GM12873 (cell line): ENCODE results near the gene VSIG8.
A peak's percentile ranks its signal among the peaks of the same experiment; 100 is the strongest.

Source experiments
- TF ChIP-seq, protein P1 (sequence below): IDR thresholded peaks from 2 replicates; pipeline ENCODE4 v1.5.1; 2012; ENCODE audit warnings: low read depth, mild to moderate bottlenecking, moderate library complexity, low read length, control low read depth; ENCODE audit not compliant: insufficient read depth; ENCODE audit errors: missing control alignments

VSIG8 gene

GRCh38 chr1:159827549-159827948 is 34.9 kb downstream of the VSIG8 start:
- TF ChIP-seq, protein P1, sequence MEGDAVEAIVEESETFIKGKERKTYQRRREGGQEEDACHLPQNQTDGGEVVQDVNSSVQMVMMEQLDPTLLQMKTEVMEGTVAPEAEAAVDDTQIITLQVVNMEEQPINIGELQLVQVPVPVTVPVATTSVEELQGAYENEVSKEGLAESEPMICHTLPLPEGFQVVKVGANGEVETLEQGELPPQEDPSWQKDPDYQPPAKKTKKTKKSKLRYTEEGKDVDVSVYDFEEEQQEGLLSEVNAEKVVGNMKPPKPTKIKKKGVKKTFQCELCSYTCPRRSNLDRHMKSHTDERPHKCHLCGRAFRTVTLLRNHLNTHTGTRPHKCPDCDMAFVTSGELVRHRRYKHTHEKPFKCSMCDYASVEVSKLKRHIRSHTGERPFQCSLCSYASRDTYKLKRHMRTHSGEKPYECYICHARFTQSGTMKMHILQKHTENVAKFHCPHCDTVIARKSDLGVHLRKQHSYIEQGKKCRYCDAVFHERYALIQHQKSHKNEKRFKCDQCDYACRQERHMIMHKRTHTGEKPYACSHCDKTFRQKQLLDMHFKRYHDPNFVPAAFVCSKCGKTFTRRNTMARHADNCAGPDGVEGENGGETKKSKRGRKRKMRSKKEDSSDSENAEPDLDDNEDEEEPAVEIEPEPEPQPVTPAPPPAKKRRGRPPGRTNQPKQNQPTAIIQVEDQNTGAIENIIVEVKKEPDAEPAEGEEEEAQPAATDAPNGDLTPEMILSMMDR = no peak

- TF ChIP-seq, protein P1 = no peak
These were observed 35.4 kb downstream of the VSIG8 start for GRCh38 chr1:159827102-159827490.

GRCh38 chr1:159826441-159827101 is 35.9 kb downstream of the VSIG8 start, which contains the start of gene SLAMF8:
Gene SLAMF8, plus strand, starts transcription at chr1:159826873. Its CDS starts 26 bp downstream, at chr1:159826899.
- TF ChIP-seq, protein P1 = no peak

DNA sequence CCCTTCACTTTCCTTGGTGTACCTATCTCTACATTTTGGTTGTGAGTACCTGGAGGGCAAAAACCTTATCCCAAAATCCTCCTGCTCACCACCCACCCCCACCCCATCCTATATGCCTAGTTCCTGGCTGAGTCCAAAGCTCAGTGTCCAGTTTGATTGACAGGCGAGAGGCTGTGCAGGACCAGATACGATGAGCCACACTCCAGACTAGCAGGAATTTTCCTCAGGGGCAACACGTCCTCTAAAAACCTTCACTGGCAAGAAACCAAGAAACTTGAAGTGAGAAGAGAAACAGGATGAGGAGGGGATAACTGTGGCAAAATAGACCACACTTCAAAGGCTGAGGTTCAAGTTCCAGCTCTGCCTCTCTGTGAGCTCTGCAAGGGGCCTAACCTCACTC is 36.9 kb downstream of the VSIG8 start:
- TF ChIP-seq, protein P1 = no peak

GRCh38 chr1:159823406-159823805 is 39.1 kb downstream of the VSIG8 start:
- TF ChIP-seq, protein P1 = no peak

DNA sequence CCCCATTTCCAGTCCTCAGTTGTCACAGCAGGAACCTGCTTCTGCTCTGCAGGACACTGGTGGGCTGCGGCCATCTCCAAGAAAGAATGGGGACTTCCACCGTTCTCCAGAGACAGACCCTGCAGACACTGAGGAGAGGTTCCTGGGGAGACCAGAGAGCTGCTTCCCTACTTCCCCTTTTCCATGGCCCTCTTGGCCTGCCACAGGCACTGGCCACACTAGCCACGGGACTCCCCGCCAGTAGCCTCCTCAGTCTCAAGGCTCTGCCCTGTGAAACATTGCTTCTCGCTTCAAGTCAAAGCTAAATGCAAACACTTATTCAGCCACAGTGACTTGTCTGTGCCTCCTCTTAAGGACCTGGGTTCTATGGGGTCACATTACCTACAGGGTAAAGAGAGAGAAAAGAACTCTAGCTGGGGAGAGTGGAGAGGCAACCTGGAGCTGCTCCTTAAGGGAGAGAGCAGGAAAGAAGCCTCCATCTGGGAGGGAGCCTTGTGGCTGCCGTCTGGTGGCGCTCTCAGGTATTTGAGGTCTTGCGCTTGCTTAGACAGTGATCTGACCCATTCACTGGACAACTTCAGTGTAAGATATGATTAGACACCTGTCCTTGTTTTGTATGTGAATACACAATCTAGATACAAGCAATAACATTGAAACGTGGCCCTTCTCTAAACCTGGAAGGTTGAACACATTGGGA is 41.1 kb downstream of the VSIG8 start:
- TF ChIP-seq, protein P1 = peak; percentile 80

DNA sequence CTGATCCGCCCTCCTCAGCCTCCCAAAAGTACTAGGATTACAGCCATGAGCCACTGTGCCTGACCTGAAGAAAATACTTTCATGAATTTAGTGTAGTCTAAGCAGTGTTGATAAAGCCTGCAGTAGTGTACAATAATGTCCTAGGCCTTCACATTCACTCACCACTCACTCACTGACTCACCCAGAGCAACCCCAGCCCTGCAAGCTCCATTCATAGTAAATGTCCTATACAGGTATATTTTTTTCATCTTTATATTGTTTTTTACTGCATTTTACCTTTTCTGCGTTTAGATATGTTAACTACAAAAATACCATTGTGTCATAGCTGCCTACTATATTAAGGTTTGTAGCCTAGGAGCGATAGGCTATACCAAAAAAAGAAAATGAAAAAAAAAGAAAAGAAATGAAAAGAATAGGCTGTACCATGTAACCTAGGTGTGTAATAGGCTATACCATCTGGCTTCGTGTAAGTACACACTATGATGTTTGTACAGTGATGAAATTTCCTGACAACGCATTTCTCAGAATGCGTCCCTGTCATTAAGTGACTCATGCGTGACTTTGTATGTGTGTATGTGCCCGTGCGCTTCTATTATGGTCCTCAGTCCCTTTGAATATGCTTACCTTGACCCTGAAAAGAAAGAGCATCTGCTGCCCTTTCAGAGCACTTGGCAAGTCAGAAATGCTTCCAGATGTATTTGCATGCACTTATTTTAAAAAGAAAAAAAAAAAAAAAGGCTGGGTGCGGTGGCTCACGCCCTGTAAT is 45.0 kb downstream of the VSIG8 start:
- TF ChIP-seq, protein P1 = no peak
